HG03575 (cell line): ENCODE measurements around the gene GPX3.

Experiments
- ATAC-seq: cut with Tn5 transposase; IDR thresholded peaks from one replicate; pipeline ENCODE4 v1.9.1; 2021; ENCODE audit not compliant: unreplicated experiment, insufficient number of reproducible peaks, low FRiP score; ENCODE audit errors: extremely low read depth

GPX3 gene

DNA sequence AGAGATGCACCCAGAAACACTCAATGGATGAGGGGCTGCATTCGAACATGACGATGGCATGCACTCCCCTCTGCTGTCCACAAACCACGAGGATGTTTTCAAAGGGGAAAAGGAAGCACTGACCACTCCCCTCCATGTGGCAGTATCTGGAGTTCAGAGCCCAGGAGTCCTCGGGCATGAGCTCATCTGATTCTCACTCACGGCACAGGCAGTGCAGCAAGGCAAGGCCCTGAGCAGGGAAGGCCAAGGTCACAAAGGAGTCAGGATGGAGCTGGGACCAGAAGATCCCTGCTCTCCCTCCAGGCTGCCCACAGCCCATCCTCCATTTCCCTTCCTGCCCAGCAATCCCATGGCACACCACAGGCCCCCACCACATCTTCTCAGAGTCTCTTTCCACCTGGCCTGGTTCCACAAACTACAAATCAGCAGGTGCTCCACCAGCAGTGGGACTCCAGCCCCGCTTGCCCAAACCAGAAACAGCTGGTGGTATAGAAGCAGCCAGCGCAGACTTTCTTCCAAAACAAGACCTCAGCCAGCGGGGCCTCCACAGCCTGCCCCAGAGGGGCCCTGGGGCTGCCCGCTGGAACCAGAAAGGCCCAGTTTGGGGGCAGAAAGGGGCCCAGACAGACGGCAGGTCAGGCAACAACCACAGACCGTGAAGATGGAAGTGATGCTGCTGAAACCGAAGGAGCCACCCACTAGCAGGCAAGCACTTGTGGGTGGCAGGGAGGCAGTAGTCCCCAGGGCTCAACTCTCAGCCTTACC lies 48.2 kb downstream of the GPX3 start:
- ATAC-seq, result no peak

DNA sequence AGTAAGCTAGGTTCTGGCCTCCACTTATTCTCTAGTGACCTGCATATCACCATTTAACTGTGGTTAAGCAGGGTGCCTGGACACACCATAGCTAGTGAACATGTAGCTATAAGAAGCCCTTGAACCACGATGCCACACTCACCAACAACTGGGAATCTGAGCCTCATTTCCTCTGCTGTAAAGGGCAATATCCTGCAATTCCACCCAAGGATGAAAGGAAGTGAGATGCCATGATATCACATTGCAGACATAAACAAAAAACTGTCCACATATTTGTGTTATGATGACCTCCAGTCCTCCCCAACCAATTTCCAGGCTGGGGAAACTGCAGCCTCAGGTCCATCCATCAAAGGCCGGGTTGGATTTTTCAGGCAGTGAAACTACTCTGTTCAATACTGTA lies 50.1 kb downstream of the GPX3 start:
- no peak for ATAC-seq

DNA sequence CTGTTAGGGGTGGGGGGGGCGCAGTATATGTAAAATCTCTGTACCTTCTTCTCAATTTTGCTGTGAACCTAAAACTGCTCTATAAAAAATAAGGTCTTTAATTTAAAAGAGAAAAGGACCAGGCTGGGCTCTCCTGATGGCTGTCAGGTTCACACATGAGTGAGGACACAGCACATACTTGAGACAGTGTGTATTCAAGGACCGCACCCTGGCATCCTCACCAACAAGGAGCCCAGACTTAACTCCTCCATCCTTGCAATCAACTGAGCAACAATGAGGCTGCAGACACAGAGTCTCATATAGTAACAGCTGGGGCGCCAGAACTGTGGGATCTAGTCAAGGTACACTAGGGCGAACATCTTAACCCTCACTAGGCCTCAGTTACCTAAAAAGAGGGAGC lies 50.6 kb downstream of the GPX3 start:
- ATAC-seq, result no peak

DNA sequence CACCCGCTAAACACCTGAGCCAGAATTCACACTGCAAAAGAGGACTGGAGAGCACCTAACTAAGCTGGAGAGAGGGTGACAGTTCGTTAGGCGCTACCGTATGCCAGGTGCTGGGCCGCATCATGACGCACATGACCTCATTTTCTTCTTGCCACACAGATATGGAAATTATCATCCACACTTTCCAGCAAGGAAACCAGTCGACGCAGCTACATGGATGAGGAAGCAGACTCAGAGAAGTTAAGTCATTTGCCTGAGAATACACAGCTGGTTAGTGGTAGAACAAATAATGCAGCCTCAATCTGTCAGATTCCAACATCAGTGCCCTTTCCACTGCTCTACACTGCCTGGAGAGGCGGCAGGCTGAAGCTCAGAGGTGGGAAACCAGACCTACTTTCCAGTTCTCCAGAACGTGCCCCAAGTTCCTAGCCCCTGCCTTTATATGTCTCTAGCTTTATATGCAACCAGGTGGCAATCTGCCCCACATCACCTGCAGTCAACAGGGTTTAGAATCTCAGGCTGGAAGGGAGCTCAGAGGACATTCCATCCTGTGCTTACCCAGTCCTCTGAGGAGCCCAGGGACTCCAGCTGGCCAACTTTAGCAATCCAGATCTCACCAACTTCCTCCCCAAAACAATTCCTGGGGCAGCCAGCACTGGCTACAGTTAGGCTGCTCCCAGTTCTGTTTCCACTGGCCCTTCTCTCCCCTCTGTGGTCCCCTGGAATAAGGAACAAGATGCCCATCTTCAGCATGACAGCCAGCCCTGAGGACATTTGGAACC lies 51.6 kb downstream of the GPX3 start:
- ATAC-seq, result no peak

DNA sequence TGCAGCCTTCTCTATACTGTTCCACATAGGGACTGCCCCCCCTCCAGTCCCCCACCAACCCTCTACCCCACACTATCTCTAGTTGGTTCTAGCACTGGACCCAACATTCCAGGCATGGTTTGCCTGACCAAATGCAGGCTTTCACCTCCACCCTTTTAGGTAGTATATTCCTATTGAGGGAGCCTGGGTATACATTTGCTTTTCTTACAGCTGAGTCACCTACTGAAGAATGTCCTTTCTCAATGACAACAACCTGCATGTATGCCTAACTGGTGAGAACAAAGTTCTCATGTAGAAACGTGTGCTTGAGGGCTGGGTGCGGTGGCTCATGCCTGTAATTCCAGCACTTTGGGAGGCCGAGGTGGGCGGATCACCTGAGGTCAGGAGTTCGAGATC lies 52.2 kb downstream of the GPX3 start:
- ATAC-seq, result no peak

DNA sequence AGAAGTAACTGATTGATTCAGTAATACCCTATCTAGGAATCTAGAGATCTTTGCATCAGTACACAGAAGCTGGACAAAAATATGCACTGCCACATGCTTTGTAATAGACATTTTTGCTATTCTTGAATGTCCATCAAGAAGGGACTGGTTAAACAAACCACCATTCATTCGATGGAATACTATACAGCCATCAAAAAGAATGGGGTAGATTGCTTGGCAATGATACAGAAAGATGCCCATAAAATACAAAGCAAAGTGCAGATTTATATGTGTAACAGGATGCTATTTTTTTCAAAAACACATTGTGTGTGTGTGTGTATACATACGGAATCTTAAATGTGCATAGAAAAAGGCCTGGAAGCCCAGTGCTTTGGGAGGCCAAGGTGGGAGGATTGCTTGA lies 52.9 kb downstream of the GPX3 start:
- no peak for ATAC-seq

DNA sequence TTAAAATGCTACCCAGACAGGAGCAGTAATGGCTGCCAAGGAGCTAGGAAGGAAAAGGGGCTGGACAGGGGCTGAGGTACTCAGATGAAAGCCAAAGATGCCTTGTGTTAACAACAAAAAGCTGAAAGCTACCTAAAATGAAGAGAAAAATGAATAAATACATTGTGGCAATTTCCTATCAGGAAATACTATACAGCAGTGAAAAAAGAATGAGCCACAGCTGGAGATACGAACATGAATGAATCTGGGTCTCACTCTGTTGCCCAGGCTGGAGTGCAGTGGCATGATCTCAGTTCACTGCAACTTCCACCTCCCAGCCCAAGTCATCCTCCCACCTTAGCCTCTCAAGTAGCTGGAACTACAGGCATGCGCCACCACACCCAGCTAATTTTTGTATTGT lies 54.2 kb downstream of the GPX3 start:
- no peak for ATAC-seq

DNA sequence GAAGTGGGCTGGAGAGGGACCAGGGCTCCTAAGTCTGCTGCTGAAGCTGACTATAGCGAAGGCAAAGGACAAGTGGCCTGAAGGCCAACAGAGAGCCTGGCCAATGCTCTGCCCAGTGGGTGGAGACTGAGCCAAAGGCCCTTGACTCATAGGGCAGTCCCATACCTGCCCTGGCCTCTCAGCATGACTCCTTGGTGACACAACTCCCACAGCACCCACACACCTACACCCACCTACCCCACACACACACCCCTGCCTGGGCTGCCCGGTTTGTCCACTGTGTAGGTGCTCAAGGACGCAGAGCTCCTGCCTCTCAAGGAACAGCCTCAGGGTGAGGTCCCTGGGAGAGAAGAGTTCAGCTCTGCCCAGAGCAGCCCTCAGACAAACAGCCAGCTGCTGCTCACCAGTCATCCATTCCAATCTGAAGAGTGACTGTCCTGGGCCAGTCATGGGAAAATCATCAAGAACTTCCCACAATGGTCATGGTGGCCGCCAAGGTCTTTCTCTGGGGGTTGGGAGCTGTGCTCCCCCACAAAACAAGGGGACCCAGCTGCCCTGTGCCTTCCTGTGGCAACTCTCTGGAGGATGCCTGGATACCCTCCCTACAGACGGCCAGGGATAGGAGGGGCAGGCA lies 55.4 kb downstream of the GPX3 start:
- ATAC-seq, result no peak

DNA sequence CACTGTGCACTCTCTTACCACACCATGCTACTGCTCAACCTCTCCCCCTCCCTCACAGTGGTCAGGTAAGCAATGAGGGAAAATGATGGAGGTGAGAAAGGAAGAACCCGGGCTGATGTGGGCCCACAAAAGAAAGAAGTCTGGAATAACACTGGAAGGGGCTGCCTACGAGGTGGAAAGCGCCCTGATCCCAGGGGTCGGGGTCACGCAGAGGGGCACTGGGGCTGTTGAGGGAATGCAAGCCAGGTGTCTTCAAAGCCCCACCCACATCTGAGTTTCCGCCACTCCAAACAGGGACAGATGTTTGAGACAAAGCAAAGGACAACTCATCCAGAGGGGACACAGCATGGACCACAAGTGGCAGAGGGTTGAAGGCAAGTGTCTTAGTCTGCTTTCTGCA lies 56.2 kb downstream of the GPX3 start:
- no peak for ATAC-seq

DNA sequence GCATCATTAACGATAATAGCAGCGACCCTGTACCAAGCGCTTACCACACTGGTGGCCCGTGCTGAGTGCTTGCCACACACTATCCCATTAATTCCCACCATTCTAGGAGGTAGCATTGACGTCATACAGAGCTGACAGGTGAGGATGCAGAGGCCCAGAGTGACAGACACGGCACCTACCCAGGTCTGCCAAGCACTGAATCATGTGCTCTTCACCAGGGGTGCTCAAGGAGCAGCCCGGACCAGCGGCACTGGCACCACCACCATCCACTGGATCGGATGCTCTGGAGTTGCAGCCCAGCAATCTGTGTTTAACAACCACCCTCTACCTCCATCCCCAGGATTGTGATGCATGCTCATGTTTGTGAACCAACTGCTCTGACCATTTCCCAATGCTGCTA lies 57.0 kb downstream of the GPX3 start:
- ATAC-seq, result no peak

DNA sequence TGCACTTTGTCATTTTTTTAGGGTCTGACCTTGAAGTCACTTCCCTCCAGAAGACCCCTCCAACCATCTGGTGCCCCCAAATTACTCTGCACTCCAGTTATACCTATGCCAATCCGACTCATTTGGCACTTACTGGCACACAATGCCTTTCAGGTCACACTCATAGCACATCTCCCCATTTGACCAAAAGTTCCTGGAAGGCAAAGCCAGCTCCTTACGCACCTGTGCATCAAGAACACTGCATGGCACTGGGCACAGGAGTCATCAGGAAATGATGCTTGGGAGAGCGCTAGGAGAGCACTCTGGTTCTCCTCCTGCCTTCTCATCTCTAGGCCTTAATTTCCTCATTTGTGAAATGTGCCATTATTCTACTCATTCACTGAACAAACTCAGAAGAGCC lies 57.6 kb downstream of the GPX3 start:
- no peak for ATAC-seq
